Central memory CD4-positive, alpha-beta T cell (primary cell): ENCODE results near the gene CKAP2L.

ENCODE experiments used
- DNase-seq: peaks from one replicate; pipeline ENCODE4 v3.0.0; 2022

Gene CKAP2L

GRCh38 chr2:112791693-112792230 is 27.4 kb upstream of the CKAP2L start:
- DNase-seq: no peak

GRCh38 chr2:112791019-112791418 is 26.6 kb upstream of the CKAP2L start:
- DNase-seq: no peak

- DNase-seq: no peak
Measured at GRCh38 chr2:112790305-112790704, 25.9 kb upstream of the CKAP2L start.

GRCh38 chr2:112789186-112789585 is 24.8 kb upstream of the CKAP2L start:
- DNase-seq: no peak

GRCh38 chr2:112788653-112789052 is 24.2 kb upstream of the CKAP2L start:
- DNase-seq: no peak

GRCh38 chr2:112787729-112788393 is 23.5 kb upstream of the CKAP2L start:
- DNase-seq: no peak

- no peak for DNase-seq
Measured at GRCh38 chr2:112787294-112787693, 22.9 kb upstream of the CKAP2L start.

- DNase-seq: no peak
Measured at GRCh38 chr2:112784199-112785189, 20.1 kb upstream of the CKAP2L start, which contains the start of gene IL1A. IL1A (minus strand) TSS chr2:112784493; CDS start chr2:112783770, 723 bp downstream.

- DNase-seq: no peak
Measured at GRCh38 chr2:112783187-112783714, 18.8 kb upstream of the CKAP2L start.

- DNase-seq: no peak
Measured at GRCh38 chr2:112782234-112782799, 17.9 kb upstream of the CKAP2L start.

- no peak for DNase-seq
Measured at GRCh38 chr2:112779598-112779997, 15.2 kb upstream of the CKAP2L start.

GRCh38 chr2:112777036-112777435 is 12.6 kb upstream of the CKAP2L start:
- DNase-seq: no peak

- no peak for DNase-seq
Measured at GRCh38 chr2:112776113-112776512, 11.7 kb upstream of the CKAP2L start.

- DNase-seq: no peak
Measured at GRCh38 chr2:112774536-112775285, 10.3 kb upstream of the CKAP2L start.

- no peak for DNase-seq
Measured at GRCh38 chr2:112773556-112773955, 9.1 kb upstream of the CKAP2L start.

GRCh38 chr2:112772911-112773475 is 8.6 kb upstream of the CKAP2L start:
- no peak for DNase-seq

GRCh38 chr2:112772322-112772721 is 7.9 kb upstream of the CKAP2L start:
- no peak for DNase-seq

- no peak for DNase-seq
Measured at GRCh38 chr2:112768432-112768831, 4.0 kb upstream of the CKAP2L start.

GRCh38 chr2:112767693-112768330 is 3.4 kb upstream of the CKAP2L start:
- DNase-seq: no peak

- no peak for DNase-seq
Measured at GRCh38 chr2:112765251-112765650, 842 bp upstream of the CKAP2L start.

GRCh38 chr2:112762276-112762675 is 2.1 kb downstream of the CKAP2L start:
- no peak for DNase-seq
